Amygdala (tissue), 56 donors: ENCODE results near the gene MAPK9.
A peak's percentile ranks its signal among the peaks of the same experiment; 100 is the strongest.

ENCODE experiments used
- DNase-seq, 56 donors: peaks; one replicate each; lab custom pipeline; 2025; lab: John Stamatoyannopoulos, UW

MAPK9 gene

GRCh38 chr5:180251141-180251540 is 40.7 kb downstream of the MAPK9 start:
- peak in 13 of 56 donors; percentile 3 to 56 (median 16) for DNase-seq

GRCh38 chr5:180250329-180250728 is 41.6 kb downstream of the MAPK9 start:
- DNase-seq, result no peak

GRCh38 chr5:180241600-180241999 is 50.3 kb downstream of the MAPK9 start:
- DNase-seq, result peak in 2 of 56 donors; percentile 6 to 30

- DNase-seq, result no peak
Measured at GRCh38 chr5:180238631-180239030, 53.3 kb downstream of the MAPK9 start.

GRCh38 chr5:180235846-180236245 is 56.0 kb downstream of the MAPK9 start:
- DNase-seq, result no peak

GRCh38 chr5:180235077-180235476 is 56.8 kb downstream of the MAPK9 start:
- DNase-seq, result no peak

- DNase-seq, result no peak
Measured at GRCh38 chr5:180234271-180234670, 57.6 kb downstream of the MAPK9 start.

- no peak for DNase-seq
Measured at GRCh38 chr5:180233729-180234128, 58.2 kb downstream of the MAPK9 start.

GRCh38 chr5:180230017-180230416 is 61.9 kb downstream of the MAPK9 start:
- no peak for DNase-seq

GRCh38 chr5:180222056-180222455 is 69.8 kb downstream of the MAPK9 start:
- no peak for DNase-seq

- DNase-seq, result no peak
Measured at GRCh38 chr5:180217797-180218196, 74.1 kb downstream of the MAPK9 start.

GRCh38 chr5:180216646-180217171 is 75.2 kb downstream of the MAPK9 start:
- DNase-seq, result no peak

- DNase-seq, result no peak
Measured at GRCh38 chr5:180215783-180216630, 75.9 kb downstream of the MAPK9 start.

- DNase-seq, result no peak
Measured at GRCh38 chr5:180214870-180215770, 76.8 kb downstream of the MAPK9 start.

- no peak for DNase-seq
Measured at GRCh38 chr5:180213657-180214207, 78.2 kb downstream of the MAPK9 start.

GRCh38 chr5:180213256-180213600 is 78.7 kb downstream of the MAPK9 start:
- DNase-seq, result no peak

- DNase-seq, result peak in 4 of 56 donors; percentile 25 to 49 (median 30)
Measured at GRCh38 chr5:180212363-180213255, 79.3 kb downstream of the MAPK9 start.

GRCh38 chr5:180211761-180212035 is 80.2 kb downstream of the MAPK9 start:
- no peak for DNase-seq

GRCh38 chr5:180210961-180211760 is 80.7 kb downstream of the MAPK9 start:
- DNase-seq, result no peak
